ENCODE results near the gene RCBTB1. TPM values are rescaled to one million over a fixed set of nuclear protein-coding genes. Genes with fewer than 3 reads are reported as not detected.

RCBTB1 gene
- total RNA-seq, 2 experiments from 2014 or later = 10.3 to 11.4 TPM

Other genes with a start within 250 kb of the RCBTB1 start
- 1 to 10 TPM; 1.9 to 2.5 TPM for gene CAB39L, start 141.5 kb downstream of the RCBTB1 start, total RNA-seq
- gene SETDB2, start 141.3 kb downstream of the RCBTB1 start, total RNA-seq = 10 to 100 TPM; 10.8 to 11.5 TPM
- gene PHF11, start 89.6 kb downstream of the RCBTB1 start, total RNA-seq = 100 to 1,000 TPM; 105 TPM
- gene ARL11, start 42.9 kb upstream of the RCBTB1 start, total RNA-seq = under 1 TPM; 0.11 to 0.14 TPM
- gene EBPL, start 105.9 kb upstream of the RCBTB1 start, total RNA-seq = 10 to 100 TPM; 22.3 to 23.2 TPM
- 10 to 100 TPM; 15.7 to 17.3 TPM for gene KPNA3, start 207.1 kb upstream of the RCBTB1 start, total RNA-seq